ENCODE data around the gene USF3. TPM values are rescaled to one million over a fixed set of nuclear protein-coding genes. Genes with fewer than 3 reads are reported as not detected.

The USF3 gene
- total RNA-seq, 1 experiment from 2014 or later, result 13.5 TPM

- Histone ChIP-seq H3K27me3 (ENCODE audit: insufficient read depth, low read length) (no peaks in the 10 kb centered on the region), H3K4me1 (ENCODE audit: control insufficient read depth in 1 of 2, insufficient read depth in 2 of 2, low read length in 2 of 2) (peaks cover 4 to 17% of the 10 kb centered on the region in 2 experiments; a peak in 3 of 4 replicates), H4K20me1 (ENCODE audit: insufficient read depth) (no peaks in the 10 kb centered on the region), H3K9ac (ENCODE audit: low read length) (no peak overlapping the region), H3K9me2 (ENCODE audit: insufficient read depth) (no peaks in the 10 kb centered on the region), H3K4me2 (ENCODE audit: low read length) (peak overlapping the region; percentile 81), H3K4me3 (replicated peaks in 1 of 2; ENCODE audit: low read depth in 1 of 2, low read length in 2 of 2) (no peak overlapping the region; a peak in 1 of 4 replicates), H3K27ac (ENCODE audit: low read depth, low read length) (no peak overlapping the region), H3K79me2 (ENCODE audit: insufficient read depth, low read length) (peaks cover 4% of the 10 kb centered on the region; the same call in 1 of the 2 replicates), H3K36me3 (ENCODE audit: control insufficient read depth in 1 of 2, insufficient read depth in 2 of 2, low read length in 2 of 2) (no peaks in the 10 kb centered on the region), H2AFZ (ENCODE audit: low read depth, low read length, poor library complexity, severe bottlenecking) (no peak overlapping the region), H3K9me3 (ENCODE audit: control insufficient read depth in 1 of 2, insufficient read depth in 1 of 2, low read depth in 1 of 2, low read length in 2 of 2) (no peaks in the 10 kb centered on the region)
- RAD21 ChIA-PET (ENCODE audit: low non-redundant PET in 1 of 2, low total read pairs in 2 of 2, uncharacterized antibody in 2 of 2, unreplicated experiment in 2 of 2), result no interaction called here
- no peak for TF ChIP-seq RAD21 (IDR thresholded peaks at IDR 0.05; ENCODE audit: low read depth)
- no peak for TF ChIP-seq EGR1 (IDR thresholded peaks at IDR 0.05; ENCODE audit: low read depth)
- no peak for TF ChIP-seq POLR2A (IDR thresholded peaks at IDR 0.05; ENCODE audit: borderline replicate concordance, extremely low read depth, insufficient read depth, insufficient read length)
- no peak for TF ChIP-seq CEBPB (IDR thresholded peaks at IDR 0.05; ENCODE audit: low read depth)
- no peak for TF ChIP-seq CTCF (IDR thresholded peaks at IDR 0.05 in 2 of 3, conservative IDR thresholded peaks at IDR 0.05 in 1 of 3; ENCODE audit: borderline replicate concordance in 1 of 3, insufficient read depth in 1 of 3, low read depth in 2 of 3, low read length in 2 of 3)
- no peak for TF ChIP-seq ZBTB33 (IDR thresholded peaks at IDR 0.05; ENCODE audit: extremely low read depth, insufficient replicate concordance, low read length)
- TF ChIP-seq ELF1 (IDR thresholded peaks at IDR 0.05; ENCODE audit: borderline replicate concordance, low read depth), result no peak
- no peak for TF ChIP-seq SP1 (IDR thresholded peaks at IDR 0.05; ENCODE audit: low read depth)
- no peak for TF ChIP-seq ATF3 (IDR thresholded peaks at IDR 0.05)
- TF ChIP-seq REST (IDR thresholded peaks at IDR 0.05; ENCODE audit: low read depth), result no peak
- TF ChIP-seq ZNF274 (IDR thresholded peaks at IDR 0.05; ENCODE audit: low read depth, low read length), result no peak
- TF ChIP-seq MAX (IDR thresholded peaks at IDR 0.05), result no peak
- TF ChIP-seq YY1 (IDR thresholded peaks at IDR 0.05; ENCODE audit: extremely low read depth, insufficient replicate concordance, low read depth, low read length), result no peak
- no peak for TF ChIP-seq FOSL1 (IDR thresholded peaks at IDR 0.05; ENCODE audit: low read depth)
- TF ChIP-seq EZH2phosphoT487 (IDR thresholded peaks at IDR 0.05; ENCODE audit: borderline replicate concordance), result no peak
- TF ChIP-seq SRF (IDR thresholded peaks at IDR 0.05; ENCODE audit: low read depth), result no peak
- no peak for TF ChIP-seq TCF7L2 (IDR thresholded peaks at IDR 0.05; ENCODE audit: borderline replicate concordance, extremely low read depth, insufficient read depth, insufficient read length)
- TF ChIP-seq POLR2AphosphoS5 (IDR thresholded peaks at IDR 0.05; ENCODE audit: low read depth, low read length), result no peak
- no peak for DNase-seq (ENCODE audit: low read depth, low spot score)
- CTCF ChIA-PET, result no interaction called here
- no peak for ATAC-seq
- POLR2A ChIA-PET, result no interaction called here
- intact Hi-C loops (cut with micrococcal nuclease), result no loop called here
- no TSS peak for BruUV-seq (replicated peaks)
Observed at GRCh38 chr3:113698213-113698742, 1.8 kb upstream of the USF3 start.
